HepG2 (cell line): ENCODE data around the gene TRERF1. TPM values are rescaled to one million over a fixed set of nuclear protein-coding genes. Genes with fewer than 3 reads are reported as not detected.

Experiments
- ATF2 ChIP-seq: sonication (generic); formaldehyde crosslinking; IDR thresholded peaks from 2 replicates; pipeline ENCODE4 v1.4.0; 2020; ENCODE audit warnings: missing genetic modification reagents
- BRF2 ChIP-seq: sonication (generic); formaldehyde crosslinking; IDR thresholded peaks from 2 replicates; pipeline ENCODE4 v1.8.1; 2022; ENCODE audit warnings: mild to moderate bottlenecking, missing genetic modification reagents
- FOXO1 ChIP-seq: sonication (generic); formaldehyde crosslinking; IDR thresholded peaks from 2 replicates; pipeline ENCODE4 v1.4.0; 2020; ENCODE audit warnings: missing genetic modification reagents
- HBP1 ChIP-seq: IDR thresholded peaks from 2 replicates; pipeline ENCODE4 v1.6.1; 2016; ENCODE audit warnings: low read depth, control low read depth
- MLLT10 ChIP-seq: sonication (generic); formaldehyde crosslinking; IDR thresholded peaks from 2 replicates; pipeline ENCODE4 v1.4.0; 2020; ENCODE audit warnings: missing genetic modification reagents
- MTF1 ChIP-seq: sonication (generic); formaldehyde crosslinking; IDR thresholded peaks from 2 replicates; pipeline ENCODE4 v1.5.0; 2020; ENCODE audit warnings: missing genetic modification reagents
- NFIC ChIP-seq: IDR thresholded peaks from 2 replicates; pipeline ENCODE4 v1.6.1; 2012; ENCODE audit warnings: mild to moderate bottlenecking, low read length, inconsistent platforms
- ONECUT2 ChIP-seq: sonication (generic); formaldehyde crosslinking; IDR thresholded peaks from 2 replicates; pipeline ENCODE4 v1.4.0; 2020; ENCODE audit warnings: missing genetic modification reagents
- REPIN1 ChIP-seq: sonication (generic); formaldehyde crosslinking; IDR thresholded peaks from 2 replicates; pipeline ENCODE4 v1.8.0; 2022; ENCODE audit warnings: missing genetic modification reagents, low read depth, mild to moderate bottlenecking, borderline replicate concordance
- SIN3B ChIP-seq: fragments of 150-350 bp; IDR thresholded peaks from 2 replicates; pipeline ENCODE4 v1.6.1; 2014; ENCODE audit warnings: low read length
- SNAI1 ChIP-seq: sonication (generic); formaldehyde crosslinking; IDR thresholded peaks from 2 replicates; pipeline ENCODE4 v1.5.0; 2020; ENCODE audit warnings: mild to moderate bottlenecking, missing genetic modification reagents, borderline replicate concordance
- TARDBP ChIP-seq: sonication (generic); formaldehyde crosslinking; IDR thresholded peaks from 2 replicates; pipeline ENCODE4 v1.8.0; 2022; ENCODE audit warnings: mild to moderate bottlenecking, missing genetic modification reagents
- THRA ChIP-seq: sonication (generic); formaldehyde crosslinking; IDR thresholded peaks from 2 replicates; pipeline ENCODE4 v1.4.0; 2020; ENCODE audit warnings: missing genetic modification reagents, borderline replicate concordance
- TRIM24 ChIP-seq: sonication (generic); formaldehyde crosslinking; IDR thresholded peaks from 2 replicates; pipeline ENCODE4 v1.8.0; 2022; ENCODE audit warnings: mild to moderate bottlenecking, missing genetic modification reagents
- ZNF230 ChIP-seq: sonication (generic); formaldehyde crosslinking; IDR thresholded peaks from 2 replicates; pipeline ENCODE4 v1.4.0; 2020; ENCODE audit warnings: mild to moderate bottlenecking, missing genetic modification reagents
- ZNF558 ChIP-seq: sonication (generic); formaldehyde crosslinking; IDR thresholded peaks from 2 replicates; pipeline ENCODE4 v1.9.0; 2022; ENCODE audit warnings: mild to moderate bottlenecking, missing genetic modification reagents, borderline replicate concordance
- ZNF563 ChIP-seq: sonication (generic); formaldehyde crosslinking; IDR thresholded peaks from 2 replicates; pipeline ENCODE4 v1.8.0; 2022; ENCODE audit warnings: mild to moderate bottlenecking, moderate library complexity, missing genetic modification reagents
- ZSCAN29 ChIP-seq: sonication (generic); formaldehyde crosslinking; conservative IDR thresholded peaks from 2 replicates; pipeline ENCODE4 v1.4.0; 2020; ENCODE audit warnings: mild to moderate bottlenecking, missing genetic modification reagents
- polyA plus RNA-seq, 8 experiments: library from polyadenylated mRNA; depleted of rRNA in 3 of 8; stranded (reverse) in 7 of 8; unstranded in 1 of 8; fragments of >200 nt; fragmentation: Illumina TruSeq in 4 of 8; extraction: Trizol in 4 of 8; gene quantifications; 2 replicates each; pipeline versions ENCODE4 v1.2.1 to v1.2.3, GENCODE V29; 2011 to 2016; ENCODE audit warnings: low read depth in 4 of 8, missing spikeins in 1 of 8, mixed read lengths in 1 of 8; ENCODE audit not compliant: insufficient read depth in 1 of 8
- total RNA-seq, 5 experiments: library from RNA; depleted of rRNA; stranded (reverse); fragments of >200 nt; fragmentation: Illumina TruSeq; extraction: Trizol; gene quantifications; 2 replicates each; pipeline ENCODE4 v1.2.3, GENCODE V29; 2016; ENCODE audit warnings: low read depth in 1 of 5

TRERF1 gene
- total and polyA plus RNA-seq, 2 of the 13 experiments (the other 11 are each of a cell fraction or from before 2014, with no cell fraction given): 0.02 TPM; not detected in 1

- TF ChIP-seq MTF1 (0 out of 2 replicates have a peak, but pooled peaks have one; percentile 29), BRF2 (CRISPR knock-in tag) (no peak), SIN3B (no peak), NFIC (no peak), ZSCAN29 (CRISPR knock-in tag) (0 out of 2 replicates have a peak, but pooled peaks have one; percentile 55), ATF2 (no peak), HBP1 (CRISPR knock-in tag) (no peak), REPIN1 (no peak), MLLT10 (CRISPR knock-in tag) (no peak), ZNF563 (CRISPR knock-in tag) (no peak), FOXO1 (CRISPR knock-in tag) (no peak), ZNF230 (CRISPR knock-in tag) (0 out of 2 replicates have a peak, but pooled peaks have one; percentile 40), TRIM24 (CRISPR knock-in tag) (no peak), SNAI1 (CRISPR knock-in tag) (no peak), ONECUT2 (CRISPR knock-in tag) (no peak), ZNF558 (CRISPR knock-in tag) (peak; percentile 77; the same call in 1 of the 2 replicates), THRA (CRISPR knock-in tag) (no peak), TARDBP (CRISPR knock-in tag) (peak; percentile 32; the same call in 1 of the 2 replicates)
Measured at GRCh38 chr6:42452171-42453030, 675 bp upstream of the TRERF1 start (continued).
